HG03432 (cell line): ENCODE data around the gene MIF4GD.
"Not testable (repeated sequence)": the region's sequence is repeated elsewhere in the genome, so short reads cannot be mapped to it uniquely, and the experiment has no call there.

Experiments
- ATAC-seq: cut with Tn5 transposase; IDR thresholded peaks from one replicate; pipeline ENCODE4 v1.9.1; 2021; ENCODE audit warnings: mild to moderate bottlenecking, moderate library complexity; ENCODE audit not compliant: unreplicated experiment

MIF4GD gene

DNA sequence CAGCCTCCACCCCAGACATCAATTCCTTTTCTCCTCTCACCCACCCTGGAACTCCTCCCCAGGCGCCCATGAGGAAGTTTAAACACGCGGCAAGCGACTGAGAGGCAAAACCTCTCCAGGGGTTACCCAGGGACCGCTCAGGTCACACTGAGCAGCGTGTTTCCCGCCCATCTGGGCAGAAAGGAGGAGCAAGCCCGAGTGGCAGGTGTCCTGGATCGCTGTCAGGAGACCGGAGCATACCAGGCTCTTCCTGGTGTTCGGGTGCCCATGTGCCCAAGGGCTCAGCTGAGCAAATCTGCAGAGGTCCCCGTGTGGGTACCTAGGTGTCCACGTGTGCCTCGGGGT is 17.7 kb upstream of the MIF4GD start:
- ATAC-seq, result peak; percentile 13

DNA sequence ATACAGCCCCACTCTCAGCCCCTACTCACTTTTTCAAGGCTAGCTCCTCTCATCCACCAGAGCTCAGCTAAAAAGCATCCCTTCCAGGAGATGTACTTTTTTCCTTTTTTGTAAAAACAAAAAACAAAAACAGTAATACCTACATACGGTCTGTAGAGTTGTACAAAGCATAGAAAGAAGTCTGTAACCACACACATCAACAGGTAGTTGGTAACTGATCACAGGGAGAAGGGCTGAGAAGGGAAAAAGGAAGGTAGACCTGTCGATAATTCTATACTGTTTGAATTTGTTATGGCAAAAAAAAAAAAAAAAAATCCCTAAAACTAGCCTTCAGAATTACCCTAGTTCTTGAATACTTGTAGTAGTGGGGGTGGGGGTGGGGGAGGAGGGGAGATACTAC is 17.3 kb upstream of the MIF4GD start:
- no peak for ATAC-seq

DNA sequence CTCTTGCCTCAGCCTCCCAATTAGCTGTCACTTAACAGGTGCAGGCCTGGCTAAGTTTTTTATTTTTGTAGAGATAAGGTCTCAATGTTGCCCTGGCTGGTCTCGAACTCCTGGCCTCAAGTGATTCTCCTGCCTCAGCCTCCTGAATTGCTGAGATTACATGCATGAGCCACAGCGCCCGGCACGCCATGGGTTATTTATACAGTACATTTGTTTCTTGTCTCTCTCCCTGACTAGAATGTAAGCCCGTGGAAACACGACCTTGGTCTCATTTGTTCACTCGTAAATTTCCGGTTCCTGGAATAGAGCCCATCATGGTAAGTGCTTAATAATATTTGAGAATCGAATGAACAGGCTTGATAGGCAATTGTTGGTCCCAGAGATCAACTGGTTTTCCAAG is 16.2 kb upstream of the MIF4GD start:
- ATAC-seq, result no peak

DNA sequence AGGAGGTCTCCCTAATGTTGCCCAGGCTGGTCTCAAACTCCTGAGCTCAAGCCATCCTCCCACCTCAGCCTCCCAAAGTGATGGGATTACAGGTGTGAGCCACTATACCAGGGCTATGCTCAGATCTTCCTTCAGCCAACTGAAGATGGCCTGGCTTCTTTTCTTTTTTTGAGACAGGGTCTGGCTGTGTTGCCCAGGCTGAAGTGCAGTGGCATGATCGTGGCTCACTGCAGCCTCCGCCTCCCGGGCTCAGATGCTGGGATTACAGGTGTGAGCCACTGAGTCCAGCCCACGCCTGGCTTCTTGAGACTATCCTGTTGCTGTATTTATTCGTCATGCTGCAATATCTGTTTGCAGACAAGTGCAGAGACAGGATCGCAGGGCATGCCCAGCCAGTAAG is 14.1 kb upstream of the MIF4GD start:
- no peak for ATAC-seq

DNA sequence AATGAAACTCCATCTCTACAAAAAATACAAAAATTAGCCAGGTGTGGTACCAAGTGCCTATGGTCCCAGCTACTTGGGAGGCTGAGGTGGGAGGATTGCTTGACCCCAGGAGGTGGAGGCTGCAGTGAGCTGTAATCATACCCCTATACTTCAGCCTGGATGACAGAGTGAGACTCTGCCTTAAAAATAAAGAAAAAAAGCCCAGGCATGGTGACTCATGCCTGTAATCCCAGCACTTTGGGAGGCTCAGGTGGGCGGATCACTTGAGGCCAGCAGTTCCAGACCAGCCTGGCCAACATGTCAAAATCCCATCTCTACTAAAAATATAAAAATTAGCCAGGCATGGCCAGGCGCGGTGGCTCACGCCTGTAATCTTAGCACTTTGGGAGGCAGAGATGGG is 9.2 kb upstream of the MIF4GD start:
- ATAC-seq, result not testable (repeated sequence)

DNA sequence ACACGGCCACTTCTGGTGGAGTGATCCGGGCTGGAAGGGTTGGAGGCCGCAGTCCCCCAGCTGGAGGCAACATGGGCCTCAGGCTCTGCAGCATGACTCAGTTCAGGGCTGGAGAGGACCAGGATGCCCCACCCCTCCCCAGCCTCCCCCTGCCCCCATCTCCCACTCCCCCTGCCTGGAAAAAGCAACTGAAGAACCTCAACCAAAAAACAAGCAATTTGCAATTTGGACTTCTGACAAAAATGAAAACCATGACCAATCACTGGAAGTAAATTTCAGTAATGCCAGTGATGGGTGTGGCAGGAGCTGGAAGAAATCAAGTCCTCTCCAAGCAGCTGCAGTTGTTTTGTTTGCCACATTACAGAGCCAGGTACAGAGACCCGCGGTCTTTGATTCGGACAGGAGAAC is 6.6 kb upstream of the MIF4GD start:
- ATAC-seq, result no peak

DNA sequence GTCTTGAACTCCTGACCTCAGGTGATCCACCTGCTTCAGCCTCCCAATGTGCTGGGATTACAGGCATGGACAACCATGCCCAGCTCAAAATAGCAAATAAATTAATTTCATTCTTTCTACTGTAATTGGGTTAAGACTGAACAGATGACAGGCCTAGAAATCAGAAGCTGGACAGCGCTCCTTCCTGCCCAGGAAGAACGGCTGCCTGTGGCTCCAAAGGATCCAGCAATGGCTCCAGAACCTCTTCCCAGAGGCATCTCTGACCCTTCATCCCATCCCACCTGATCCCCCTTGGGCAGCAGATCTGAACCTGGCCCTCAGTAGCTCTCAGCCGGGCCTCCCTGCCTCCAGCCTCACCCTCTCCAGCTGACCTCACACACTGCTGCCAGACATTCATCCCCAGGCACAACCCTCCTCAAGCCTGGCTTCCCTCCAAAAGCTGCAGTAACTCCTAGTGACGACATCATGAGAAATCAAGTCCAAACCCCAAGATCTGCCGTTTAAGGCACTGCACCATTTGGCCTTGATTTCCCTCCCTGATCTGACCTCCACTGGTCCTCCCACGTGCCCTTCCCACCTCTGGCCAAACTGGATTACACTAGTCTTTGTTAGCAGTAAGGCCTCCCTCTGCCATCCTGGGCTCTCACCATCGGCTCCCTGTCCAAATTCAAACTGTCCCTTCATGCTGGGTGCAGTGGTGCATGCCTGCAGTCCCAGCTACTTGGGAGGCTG is 3.1 kb upstream of the MIF4GD start:
- ATAC-seq, result no peak

DNA sequence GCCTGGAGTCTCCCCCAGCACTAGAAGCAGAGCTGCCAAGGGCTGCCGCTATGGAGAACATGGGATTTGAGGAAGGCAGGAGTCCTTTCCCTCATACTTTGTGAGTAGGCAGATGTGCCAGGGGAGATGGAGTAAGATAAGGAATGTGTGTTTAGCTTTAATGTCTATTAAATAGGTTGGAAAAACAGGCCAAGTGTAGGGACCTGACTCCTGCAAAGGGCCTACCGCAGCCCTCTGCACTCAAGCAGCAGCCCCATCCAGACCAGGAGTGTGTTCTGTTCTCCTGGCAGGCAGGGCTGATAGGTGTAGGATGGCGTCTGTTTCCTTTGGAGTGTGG is 1.8 kb upstream of the MIF4GD start:
- ATAC-seq, result no peak

DNA sequence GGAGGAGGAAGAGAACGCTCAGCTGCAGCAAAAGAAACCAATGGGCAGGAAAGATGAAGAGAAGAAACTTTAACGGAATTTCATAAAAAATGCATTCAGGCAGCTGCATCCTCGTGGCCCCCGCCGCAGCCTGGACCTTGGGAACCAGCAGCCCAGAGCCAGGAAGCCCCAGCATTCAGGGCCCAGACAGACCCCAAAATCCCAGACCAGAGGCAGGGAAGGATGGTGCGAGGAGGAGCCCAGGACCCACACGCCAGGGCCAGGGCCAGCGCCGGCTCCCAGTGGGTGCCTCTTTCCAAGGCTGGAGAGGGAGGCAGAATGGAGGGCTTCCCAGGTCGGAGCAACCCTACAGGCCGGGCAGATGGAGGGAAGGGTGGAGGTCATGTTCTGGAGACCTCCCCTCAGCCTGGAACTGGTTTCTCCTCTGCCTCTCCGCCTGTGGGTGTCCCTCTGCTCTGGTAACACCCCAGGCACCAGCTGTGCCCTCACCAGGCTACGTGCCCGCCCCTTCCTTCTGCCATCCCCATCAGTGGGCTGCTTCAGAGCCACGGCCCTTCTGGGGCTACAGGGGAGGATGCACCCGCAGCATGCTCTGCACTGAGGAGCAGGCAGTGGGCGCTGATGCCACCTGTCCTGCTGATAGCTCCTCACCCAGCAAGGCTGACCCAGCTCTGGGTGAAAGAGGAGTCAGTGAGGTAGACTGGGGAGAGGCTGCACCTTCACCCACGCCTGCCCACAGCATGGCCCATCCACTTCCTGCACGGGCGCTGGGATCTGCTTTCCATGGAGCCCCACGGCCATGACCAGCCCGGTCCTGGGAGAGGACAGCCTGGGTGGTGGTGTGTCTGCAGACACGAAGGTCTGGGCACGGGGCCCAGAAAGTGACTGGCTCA is 1.2 kb upstream of the MIF4GD start:
- ATAC-seq, result no peak

DNA sequence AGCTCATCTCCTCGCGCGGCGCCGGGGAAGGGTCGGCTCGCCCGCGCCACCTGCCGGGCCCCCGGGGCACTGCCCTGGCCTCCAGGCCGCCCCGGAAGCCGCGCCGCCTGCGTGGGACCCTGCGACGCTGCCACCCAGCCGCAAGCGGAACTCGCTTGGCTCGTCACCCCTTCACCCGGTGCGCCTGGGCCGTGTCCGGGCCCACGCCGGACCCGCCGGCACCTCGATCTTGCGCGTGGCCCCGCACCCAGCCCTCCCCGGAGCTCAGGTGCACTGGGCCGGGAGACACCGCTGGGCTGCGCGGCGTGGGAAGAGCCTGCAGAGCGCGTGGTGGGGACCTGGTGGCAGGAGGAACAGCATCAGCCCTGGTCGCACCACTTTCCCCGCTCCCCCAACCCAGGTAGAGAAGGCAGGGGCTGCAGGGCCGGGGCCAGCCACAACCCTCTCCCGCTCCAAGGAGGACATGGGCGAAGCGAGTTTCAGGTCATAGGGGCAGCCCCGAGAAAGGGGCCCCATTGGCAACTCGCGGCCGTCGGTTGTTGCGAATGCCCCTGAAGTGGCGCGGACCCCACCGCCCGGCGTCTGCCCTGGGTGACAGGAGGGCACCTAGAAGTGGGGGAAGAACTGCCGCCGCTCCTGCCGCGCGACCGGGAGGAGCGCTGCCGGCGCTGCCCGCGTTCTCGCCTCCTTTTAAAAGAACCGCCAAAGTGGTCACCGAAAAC is 363 bp upstream of the MIF4GD start:
- ATAC-seq, result peak; percentile 74

DNA sequence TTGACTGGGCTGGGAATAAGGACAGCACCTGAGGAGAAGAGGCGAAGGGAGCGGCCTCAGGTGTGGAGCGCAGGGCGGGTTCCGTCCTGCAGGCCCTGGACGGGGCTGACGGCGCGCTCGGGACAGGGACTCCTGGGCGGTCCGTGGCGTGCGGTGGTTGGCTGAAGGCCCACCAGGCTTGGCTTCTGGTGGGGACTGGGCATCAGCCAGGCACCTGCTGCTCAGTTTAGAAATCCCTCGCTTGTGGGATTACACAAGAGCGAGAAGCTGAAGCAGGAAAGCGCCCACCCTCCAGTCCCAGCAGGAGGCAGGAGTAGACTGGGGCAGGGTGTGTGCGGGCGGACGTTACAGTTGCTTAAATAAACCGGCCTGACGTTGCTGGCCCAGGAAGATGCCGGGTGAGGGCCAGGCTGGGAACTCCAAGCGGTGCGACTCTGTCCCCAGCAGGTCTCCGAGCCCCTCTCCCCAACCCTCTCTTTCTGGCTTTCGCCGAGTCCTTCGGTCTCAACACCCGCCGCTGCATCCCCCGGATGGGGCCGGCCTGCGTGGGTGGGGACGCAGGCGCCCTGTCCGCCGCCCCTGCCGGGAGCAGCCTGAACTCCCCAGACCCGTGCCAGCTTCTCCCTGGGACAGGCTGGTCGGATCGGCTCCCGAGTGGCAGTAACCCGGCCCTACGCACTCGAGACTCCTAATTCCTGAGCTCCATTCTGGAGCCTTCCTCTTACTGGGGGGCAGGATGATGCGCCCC is 639 bp downstream of the MIF4GD start:
- ATAC-seq, result peak; percentile 37

DNA sequence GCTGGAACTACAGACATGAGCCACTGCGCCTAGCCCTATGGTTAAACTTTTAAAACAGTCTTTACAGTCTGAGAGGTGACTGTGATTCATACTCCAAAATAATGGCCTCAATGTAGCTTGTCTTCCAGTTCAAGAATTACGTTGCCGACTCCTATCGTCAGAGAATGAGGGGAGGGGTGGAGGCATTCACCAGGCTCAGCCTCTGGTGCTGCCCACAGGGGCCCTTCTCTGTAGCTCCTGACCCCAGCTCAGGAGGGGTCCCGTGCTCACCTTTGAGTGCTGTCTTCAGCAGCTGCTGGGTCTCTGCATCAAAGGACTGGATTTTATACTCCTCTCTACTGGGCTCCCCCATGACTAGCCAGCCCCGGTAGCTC is 1.2 kb downstream of the MIF4GD start:
- ATAC-seq, result no peak

DNA sequence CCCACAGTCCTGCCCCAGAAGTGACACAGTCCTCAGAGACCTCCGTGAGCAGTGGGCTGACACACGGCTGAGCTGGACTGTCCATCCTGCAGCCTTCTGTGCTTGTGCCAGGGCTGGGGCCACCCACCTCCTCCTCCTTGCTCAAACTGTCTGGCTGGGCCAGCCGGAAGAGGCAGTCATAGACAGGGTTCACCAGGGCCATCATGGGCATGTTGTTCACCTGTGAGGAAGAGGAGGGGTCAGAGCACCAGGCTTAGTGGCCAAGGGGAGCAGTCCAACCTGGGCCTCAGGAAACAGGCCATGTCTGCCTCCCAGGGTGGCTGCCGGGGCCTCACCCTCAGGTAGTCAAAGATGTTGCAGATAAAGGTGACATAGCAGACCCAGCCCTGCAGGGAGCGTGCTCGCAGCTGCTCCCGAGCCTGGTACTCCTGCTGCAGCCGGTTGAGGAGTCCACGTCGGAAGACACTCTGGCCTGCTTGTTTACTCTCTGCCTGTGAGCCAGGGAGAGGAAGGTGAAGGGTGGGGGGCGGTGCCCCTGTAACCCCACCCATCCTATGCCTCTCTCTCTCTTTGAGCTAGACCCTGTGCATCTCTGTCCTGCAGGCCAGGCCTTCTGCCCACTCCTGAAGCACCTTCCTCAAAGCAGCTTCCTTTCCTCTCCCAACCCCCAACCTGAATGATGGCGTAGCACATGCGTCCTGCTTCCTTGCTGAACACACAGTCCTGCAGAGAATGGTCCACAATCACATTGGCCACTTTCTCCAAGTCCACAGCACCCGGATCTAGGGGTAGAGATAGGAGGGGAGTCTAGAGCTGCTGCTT is 3.4 kb downstream of the MIF4GD start:
- ATAC-seq, result no peak

DNA sequence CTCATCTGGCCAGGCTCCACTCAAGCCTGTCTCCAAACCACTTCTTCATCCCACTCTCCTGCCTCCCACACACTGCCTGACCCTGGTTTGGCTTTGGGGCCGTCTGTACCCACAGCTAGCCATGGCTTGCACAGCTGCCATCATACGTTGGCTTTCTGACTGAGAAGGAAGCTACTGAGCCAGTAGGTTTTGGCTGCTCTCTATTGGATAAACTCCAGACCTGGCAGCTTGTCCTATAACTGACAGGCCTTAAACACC is 3.9 kb downstream of the MIF4GD start:
- no peak for ATAC-seq

DNA sequence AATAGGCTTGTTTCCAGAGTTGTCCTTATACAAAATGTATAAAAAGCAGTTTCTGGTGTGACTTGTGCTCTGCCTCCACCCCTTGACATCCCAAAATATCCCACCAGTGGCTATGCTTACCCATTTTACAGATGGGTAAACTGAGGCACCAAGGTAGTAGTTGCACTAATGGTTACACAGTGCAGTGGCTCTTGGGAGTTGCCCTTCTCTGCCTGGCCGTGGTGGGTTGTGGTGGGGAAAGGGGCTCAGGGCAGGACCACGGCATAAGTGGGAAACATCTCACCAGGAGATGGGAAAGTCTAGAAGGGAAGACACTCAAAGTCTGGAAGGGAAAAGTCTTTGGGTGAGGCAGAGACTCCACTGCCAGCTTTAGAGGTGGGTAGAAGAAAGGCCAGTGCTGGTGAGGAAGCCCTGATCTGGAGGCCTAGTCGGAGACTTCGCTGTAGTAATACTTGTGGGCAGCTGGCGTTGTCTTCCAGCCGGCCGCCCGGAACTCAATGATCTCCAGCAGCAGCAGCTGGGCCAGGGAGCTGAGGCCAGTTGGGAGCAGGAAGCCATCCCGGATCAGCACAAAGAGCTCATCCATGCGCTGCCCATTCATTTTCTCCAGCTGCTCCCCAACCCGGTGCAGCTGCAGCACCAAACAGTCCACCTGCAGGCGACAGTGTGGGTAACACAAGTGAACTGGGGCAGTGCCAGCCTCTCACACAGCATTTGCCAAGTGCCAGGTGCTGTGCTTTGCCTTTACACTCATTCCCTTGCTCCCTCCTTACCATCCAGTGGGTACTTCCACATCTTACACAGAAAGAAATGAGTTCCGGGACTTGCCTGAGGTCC is 4.5 kb downstream of the MIF4GD start:
- no peak for ATAC-seq

DNA sequence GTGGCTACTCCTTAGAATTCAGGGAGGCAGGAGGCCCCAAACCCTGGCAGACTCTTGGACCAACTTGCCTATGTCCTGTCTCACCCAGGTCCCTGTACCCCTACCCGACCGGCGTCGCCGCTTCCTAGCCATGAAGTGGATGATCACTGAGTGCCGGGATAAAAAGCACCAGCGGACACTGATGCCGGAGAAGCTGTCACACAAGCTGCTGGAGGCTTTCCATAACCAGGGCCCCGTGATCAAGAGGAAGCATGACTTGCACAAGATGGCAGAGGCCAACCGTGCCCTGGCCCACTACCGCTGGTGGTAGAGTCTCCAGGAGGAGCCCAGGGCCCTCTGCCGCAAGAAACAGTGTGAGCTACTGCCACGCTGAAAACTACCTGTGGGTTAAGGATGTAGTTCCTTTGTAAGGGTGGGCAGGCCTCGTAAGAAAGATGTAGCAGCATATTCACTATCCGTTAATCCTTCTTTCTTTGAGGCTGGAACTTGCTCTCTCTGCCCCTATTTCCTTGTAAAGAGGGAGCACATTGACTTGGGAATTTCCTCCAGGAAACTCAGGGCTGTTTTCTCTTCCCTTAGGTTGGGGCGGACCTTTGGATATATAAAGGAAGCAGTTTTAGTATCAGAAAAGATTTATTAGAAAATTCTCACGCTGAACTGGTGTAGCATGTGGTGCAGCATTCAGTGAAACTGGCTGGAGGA is 5.3 kb downstream of the MIF4GD start:
- no peak for ATAC-seq

DNA sequence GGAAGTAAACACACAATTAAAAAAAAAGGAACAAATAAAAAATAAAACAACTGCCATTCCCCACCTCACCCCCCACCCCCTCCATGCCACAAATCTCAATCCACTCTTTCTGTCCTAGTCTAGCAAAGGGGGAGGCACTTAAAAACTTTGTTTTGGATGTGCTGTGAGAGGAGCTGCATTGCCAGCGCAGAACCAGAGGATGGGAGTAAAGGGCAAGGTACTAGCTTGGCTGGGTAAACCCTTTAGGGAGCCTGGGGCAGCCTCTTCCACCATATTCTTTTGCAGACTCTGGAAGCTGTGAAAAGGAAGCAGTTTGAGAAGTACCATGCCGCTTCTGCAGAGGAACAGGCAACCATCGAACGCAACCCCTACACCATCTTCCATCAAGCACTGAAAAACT is 8.0 kb downstream of the MIF4GD start:
- no peak for ATAC-seq

DNA sequence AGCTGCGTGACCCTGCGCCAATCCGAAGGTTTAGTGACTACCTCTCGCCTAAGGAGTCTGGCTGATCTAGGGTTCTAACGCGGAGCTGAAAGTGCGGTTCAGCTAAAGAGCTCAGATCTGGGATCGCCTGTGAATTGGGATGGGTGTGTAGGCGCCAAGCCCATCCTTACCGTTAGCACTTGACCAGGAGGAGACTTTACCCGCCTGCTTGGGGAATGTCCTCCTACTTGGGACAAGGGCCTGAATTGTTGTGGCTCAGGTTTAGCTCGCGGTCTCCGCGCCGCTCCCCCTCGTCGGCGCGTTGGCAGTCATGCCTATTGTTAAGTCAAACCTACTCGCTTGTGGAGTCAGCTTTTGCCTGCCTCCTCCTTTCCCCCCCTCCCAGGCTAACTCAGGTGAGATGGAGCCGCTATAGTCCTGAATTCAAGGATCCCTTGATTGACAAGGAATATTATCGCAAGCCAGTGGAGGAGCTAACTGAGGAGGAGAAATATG is 8.9 kb downstream of the MIF4GD start:
- ATAC-seq, result no peak
